Activated CD4-positive, alpha-beta T cell treated with anti-CD3 and anti-CD28 coated beads, Interleukin-2, amount 50 U/mL, for 4 hours (primary cell): ENCODE measurements around the gene SLC25A22.

Source experiments
- DNase-seq, 2 experiments: peaks; one replicate each; pipeline ENCODE4 v3.0.0-alpha.2; 2020

Gene SLC25A22

GRCh38 chr11:802693-803466 lies 4.8 kb upstream of the SLC25A22 start:
- no peak for DNase-seq

GRCh38 chr11:802018-802617 lies 4.0 kb upstream of the SLC25A22 start:
- no peak for DNase-seq

DNA sequence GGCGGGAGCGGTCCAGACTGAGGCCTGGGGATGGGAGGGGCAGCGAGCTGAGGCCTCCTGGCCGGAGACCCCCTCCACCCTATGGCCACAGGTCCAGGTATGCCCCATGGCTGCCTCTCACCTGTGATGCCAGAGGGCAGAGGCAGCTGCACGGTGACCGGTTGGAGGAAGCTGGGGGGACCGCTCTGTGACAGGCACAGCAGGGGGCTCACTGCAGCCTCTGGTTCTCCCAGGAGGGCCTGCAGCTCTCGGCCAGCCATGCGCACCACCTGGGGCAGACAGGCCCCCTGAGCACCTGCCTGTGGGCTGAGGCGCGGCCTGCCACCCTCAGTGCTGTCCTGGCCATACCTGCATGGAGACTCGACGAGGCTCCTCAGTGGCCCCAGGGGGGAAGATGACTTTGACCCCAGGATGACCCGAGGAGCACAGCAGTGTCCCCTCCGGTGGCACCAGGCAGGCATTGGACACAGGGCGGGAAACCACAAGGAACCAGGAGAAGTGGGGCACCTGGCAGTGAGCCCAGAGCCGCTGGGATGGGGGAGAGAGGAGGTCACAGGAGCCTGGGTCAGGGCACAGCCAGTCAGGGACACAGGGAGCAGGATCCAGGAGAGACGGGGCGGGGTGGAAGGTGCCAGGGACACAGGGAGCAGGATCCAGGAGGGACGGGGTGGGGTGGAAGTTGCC lies 3.2 kb upstream of the SLC25A22 start:
- DNase-seq: no peak

DNA sequence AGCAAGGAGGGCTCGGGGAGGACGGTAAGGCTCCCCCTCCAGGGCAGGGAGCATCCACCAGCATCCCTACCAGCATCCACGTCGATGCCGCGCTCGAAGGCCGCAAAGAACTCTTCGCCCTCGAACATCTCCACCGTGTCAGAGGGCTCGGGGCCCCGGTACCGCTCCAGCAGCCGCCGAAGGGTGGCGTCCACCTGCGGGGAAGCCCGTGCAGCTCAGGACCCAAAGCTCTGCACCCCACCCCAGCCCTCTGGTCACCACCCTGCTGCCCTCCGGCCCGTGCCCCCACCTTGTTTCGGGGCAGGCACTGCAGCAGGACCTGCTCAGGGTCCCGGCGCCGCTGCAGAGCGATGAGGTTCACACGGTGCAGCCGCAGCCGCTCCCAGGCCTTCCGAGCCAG lies 2.4 kb upstream of the SLC25A22 start:
- DNase-seq: no peak

GRCh38 chr11:799641-800316 lies 1.7 kb upstream of the SLC25A22 start:
- no peak for DNase-seq

DNA sequence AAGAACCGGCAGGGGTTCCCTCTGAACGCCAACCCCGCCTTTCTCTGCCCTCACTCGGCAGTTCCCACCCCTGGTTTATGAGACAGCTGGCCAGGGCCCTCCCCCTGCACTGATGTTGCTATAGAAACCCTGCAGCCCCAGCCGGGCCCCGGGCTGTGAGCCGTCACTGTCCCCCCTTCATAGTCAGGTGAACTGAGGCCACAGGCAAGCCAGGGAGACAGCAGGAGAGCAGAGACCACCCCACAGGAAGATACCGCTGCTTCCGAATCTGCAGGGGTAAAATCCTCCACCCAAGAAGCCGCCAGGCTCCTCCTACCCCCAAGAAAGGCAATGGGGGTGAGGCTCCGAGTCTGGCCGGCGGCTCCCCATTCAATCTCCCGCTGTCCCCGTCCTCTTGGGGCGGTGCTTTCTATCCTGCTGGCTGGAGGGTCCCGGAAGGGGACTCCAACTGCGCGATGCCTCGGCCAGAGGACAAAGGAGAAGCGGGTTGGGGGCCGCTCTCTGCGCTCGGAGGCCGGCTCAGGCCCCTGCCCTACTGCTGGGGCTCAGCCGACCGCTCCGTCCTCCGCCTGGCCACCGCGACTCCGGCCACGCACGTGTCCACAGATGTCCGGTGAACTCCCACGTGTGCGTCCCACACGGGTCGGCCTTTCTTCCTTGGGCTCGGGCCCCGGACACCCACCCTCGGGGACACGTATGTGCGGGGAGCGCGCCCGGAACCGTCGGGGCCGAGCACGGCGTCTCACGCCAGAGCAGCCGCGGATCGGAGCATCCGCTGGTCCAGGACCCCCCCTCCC lies 587 bp downstream of the SLC25A22 start:
- peak; percentile 50 to 55 for DNase-seq

GRCh38 chr11:796565-797295 lies 1.4 kb downstream of the SLC25A22 start:
- no peak for DNase-seq

- peak; percentile 70 to 79 for DNase-seq
Observed at GRCh38 chr11:795634-796564, 2.2 kb downstream of the SLC25A22 start.

GRCh38 chr11:794766-795633 lies 3.1 kb downstream of the SLC25A22 start:
- DNase-seq: no peak

GRCh38 chr11:794013-794765 lies 3.9 kb downstream of the SLC25A22 start:
- DNase-seq: no peak

- no peak for DNase-seq
Observed at GRCh38 chr11:793556-793955, 4.5 kb downstream of the SLC25A22 start.

GRCh38 chr11:792873-793272 lies 5.2 kb downstream of the SLC25A22 start:
- no peak for DNase-seq

GRCh38 chr11:792535-792821 lies 5.6 kb downstream of the SLC25A22 start:
- no peak for DNase-seq

DNA sequence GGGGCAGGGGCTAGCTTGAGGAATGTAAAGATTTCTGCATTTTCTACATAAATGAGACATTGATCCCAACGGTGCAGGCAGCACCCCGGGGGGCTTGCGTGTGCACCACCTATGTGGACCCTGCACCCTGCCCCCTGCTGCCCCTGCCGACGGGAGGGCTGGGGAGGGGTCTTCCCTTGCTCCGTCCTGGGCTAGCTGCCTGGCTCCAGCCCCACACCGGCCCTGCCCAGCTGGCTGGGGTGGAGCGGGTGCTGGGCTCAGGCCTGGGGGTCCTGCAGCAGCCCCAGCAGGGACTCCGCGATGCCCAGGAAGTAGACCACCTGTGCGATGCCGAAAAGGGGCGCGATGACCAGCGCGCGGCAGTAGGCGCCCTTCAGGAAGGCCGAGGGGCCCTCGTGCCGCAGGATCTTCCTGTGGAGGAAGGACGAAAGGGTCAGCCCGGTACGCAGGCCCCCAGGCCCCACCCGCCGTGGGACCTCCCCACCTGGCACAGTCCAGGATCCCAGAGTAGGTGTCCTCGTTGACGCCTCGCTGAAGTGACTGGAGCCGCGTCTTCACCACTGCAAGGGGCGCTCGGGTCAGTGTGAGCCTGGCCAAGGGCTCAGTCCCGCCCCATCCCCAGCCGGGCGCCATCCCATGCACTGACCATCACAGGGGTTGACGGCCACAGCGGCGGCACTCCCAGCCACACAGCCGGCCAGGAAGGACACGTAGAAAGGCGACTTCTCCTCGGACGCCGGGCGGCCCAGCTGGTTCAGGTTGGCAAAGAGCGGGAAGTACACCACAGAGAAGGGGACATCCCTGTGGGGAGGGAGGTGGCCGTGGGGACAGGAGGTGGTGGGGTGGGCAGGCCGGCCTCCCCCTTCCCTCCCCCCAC lies 6.2 kb downstream of the SLC25A22 start:
- DNase-seq: no peak

GRCh38 chr11:790721-791564 lies 7.1 kb downstream of the SLC25A22 start:
- no peak for DNase-seq

DNA sequence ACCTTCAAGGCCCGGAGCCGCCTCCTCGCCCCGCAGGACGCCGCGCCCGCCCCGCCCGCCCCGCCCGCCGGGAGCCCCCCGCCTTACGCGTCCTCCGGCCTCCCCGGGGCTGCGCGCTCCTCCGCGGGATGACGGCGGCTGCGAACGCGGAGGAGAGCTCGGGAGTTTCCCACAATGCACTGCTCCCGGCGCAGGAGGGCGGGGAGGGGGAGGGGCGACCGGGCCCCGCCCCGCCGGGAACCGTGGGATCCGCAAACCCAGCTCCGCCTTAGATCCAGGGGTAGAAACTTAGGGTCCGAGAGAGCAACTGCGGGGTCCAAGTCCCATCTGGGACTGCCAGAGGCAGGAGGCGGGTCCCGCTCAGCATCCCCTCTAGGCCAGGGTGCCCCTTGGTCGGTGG lies 8.1 kb downstream of the SLC25A22 start, which contains the start of gene CEND1:
CEND1 (minus strand) TSS at position 148 of the 400 bp plus-strand sequence. CDS start 1,514 bp downstream, outside the sequence.
- DNase-seq: peak in 1 of 2 experiments; percentile 34
